Liver (tissue), 9 donors: Measurements from ENCODE around the gene MID1. TPM values are rescaled to one million over a fixed set of nuclear protein-coding genes. Genes with fewer than 3 reads are reported as not detected.

ENCODE experiments used
- DNase-seq: peaks from one replicate; pipeline ENCODE4 v3.0.0-alpha.2; 2017; ENCODE audit warnings: low spot score
- H3K27ac ChIP-seq, 2 donors: one replicate each; pipeline ENCODE4 v1.7.0; 2013; ENCODE audit warnings: inconsistent platforms in 2 of 2, low read length in 2 of 2, control low read depth in 1 of 2, low read depth in 1 of 2, mild to moderate bottlenecking in 1 of 2
- H3K27me3 ChIP-seq, 4 donors: one replicate each; pipeline versions ENCODE4 v1.6.1 to v1.7.0; 2013; ENCODE audit warnings: low read length in 3 of 4, inconsistent platforms in 1 of 4, mild to moderate bottlenecking in 1 of 4, moderate library complexity in 1 of 4; ENCODE audit not compliant: control insufficient read depth in 4 of 4, insufficient read depth in 4 of 4
- H3K36me3 ChIP-seq, 4 donors: one replicate each; pipeline versions ENCODE4 v1.6.1 to v1.7.0; 2013; ENCODE audit warnings: low read length in 3 of 4, mild to moderate bottlenecking in 3 of 4, low read depth in 1 of 4, moderate library complexity in 1 of 4; ENCODE audit not compliant: control insufficient read depth in 4 of 4, insufficient read depth in 3 of 4
- H3K4me1 ChIP-seq, 4 donors: one replicate each; pipeline versions ENCODE4 v1.6.1 to v1.7.0; 2013; ENCODE audit warnings: low read length in 3 of 4, mild to moderate bottlenecking in 3 of 4, moderate library complexity in 1 of 4; ENCODE audit not compliant: control insufficient read depth in 4 of 4, insufficient read depth in 4 of 4
- H3K4me3 ChIP-seq, 3 donors: one replicate each; pipeline versions ENCODE4 v1.6.1 to v1.7.0; 2013; ENCODE audit warnings: low read length in 3 of 3, control low read depth in 1 of 3, low read depth in 1 of 3, mild to moderate bottlenecking in 1 of 3
- H3K9ac ChIP-seq, 2 donors: one replicate each; pipeline ENCODE4 v1.7.0; 2013; ENCODE audit warnings: low read length in 2 of 2, mild to moderate bottlenecking in 2 of 2, moderate library complexity in 2 of 2, control low read depth in 1 of 2, low read depth in 1 of 2
- H3K9me3 ChIP-seq, 4 donors: one replicate each; pipeline versions ENCODE4 v1.6.1 to v1.7.0; 2013; ENCODE audit warnings: low read length in 3 of 4; ENCODE audit not compliant: control insufficient read depth in 4 of 4
- FOXA1 ChIP-seq: IDR thresholded peaks from 2 replicates; pipeline ENCODE4 v1.6.1; 2016; ENCODE audit warnings: antibody characterized with exemption
- HNF4G ChIP-seq: IDR thresholded peaks from 2 replicates; pipeline ENCODE4 v1.6.1; 2016; ENCODE audit warnings: antibody characterized with exemption
- JUND ChIP-seq, 2 donors: IDR thresholded peaks; 2 replicates each; pipeline ENCODE4 v1.6.1; 2016; ENCODE audit warnings: antibody characterized with exemption in 2 of 2
- NR2F2 ChIP-seq: IDR thresholded peaks from 2 replicates; pipeline ENCODE4 v1.6.1; 2016; ENCODE audit warnings: antibody characterized with exemption
- RAD21 ChIP-seq, 2 donors: IDR thresholded peaks; 2 replicates each; pipeline ENCODE4 v1.6.1; 2016; ENCODE audit warnings: antibody characterized with exemption in 2 of 2, mild to moderate bottlenecking in 2 of 2
- RXRA ChIP-seq, 2 donors: IDR thresholded peaks; 2 replicates each; pipeline ENCODE4 v1.6.1; 2017 to 2018; ENCODE audit warnings: antibody characterized with exemption in 2 of 2, mild to moderate bottlenecking in 1 of 2
- SP1 ChIP-seq: IDR thresholded peaks from 2 replicates; pipeline ENCODE4 v1.6.1; 2018; ENCODE audit warnings: antibody characterized with exemption, mild to moderate bottlenecking
- YY1 ChIP-seq: IDR thresholded peaks from 2 replicates; pipeline ENCODE4 v1.6.1; 2016; ENCODE audit warnings: antibody characterized with exemption, mild to moderate bottlenecking
- WGBS: extraction: QIAGEN DNeasy Blood & Tissue Kit; methylation state at CpG from one replicate; pipeline ENCODE4 v1.1.7; 2013; 5-methylcytosine and 5-hydroxymethylcytosine counted together
- polyA plus RNA-seq, 2 donors: library from polyadenylated mRNA; stranded (reverse) in 1 of 2; unstranded in 1 of 2; fragments of 200-250 nt in 1 of 2; fragments of >200 nt in 1 of 2; fragmentation: Nextera tagmentation in 1 of 2; extraction: Ambion mirVana in 1 of 2; gene quantifications; one replicate each; pipeline versions ENCODE4 v1.2.1 to v1.2.3, GENCODE V29; 2013 to 2015
- total RNA-seq, 2 donors: library from RNA; depleted of rRNA; stranded (reverse); fragments of >200 nt; gene quantifications; one replicate each; pipeline ENCODE4 v1.2.3, GENCODE V29; 2014
- TF ChIP-seq, protein P1 (sequence below): IDR thresholded peaks from 2 replicates; pipeline ENCODE4 v1.6.1; 2016; ENCODE audit warnings: antibody characterized with exemption
- TF ChIP-seq, protein P2 (sequence below): IDR thresholded peaks from 2 replicates; pipeline ENCODE4 v1.6.1; 2016; ENCODE audit warnings: antibody characterized with exemption, mild to moderate bottlenecking
- TF ChIP-seq, protein P3 (sequence below): fragments of 150-350 bp; IDR thresholded peaks from 2 replicates; pipeline ENCODE4 v1.5.1; 2017; ENCODE audit warnings: improper control_type of control experiment, low read depth, low read length; ENCODE audit not compliant: missing input control
- TF ChIP-seq, protein P4 (sequence below): IDR thresholded peaks from 2 replicates; pipeline ENCODE4 v1.6.1; 2016; ENCODE audit warnings: antibody characterized with exemption
- donor health status: healthy.
- donor health status: healthy.
- donor health status: healthy.
- donor health status: healthy.
- donor health status: healthy.

MID1 gene
- total and polyA plus RNA-seq, 4 donors: 1.8 to 7.9 (median 4.2) TPM

DNA sequence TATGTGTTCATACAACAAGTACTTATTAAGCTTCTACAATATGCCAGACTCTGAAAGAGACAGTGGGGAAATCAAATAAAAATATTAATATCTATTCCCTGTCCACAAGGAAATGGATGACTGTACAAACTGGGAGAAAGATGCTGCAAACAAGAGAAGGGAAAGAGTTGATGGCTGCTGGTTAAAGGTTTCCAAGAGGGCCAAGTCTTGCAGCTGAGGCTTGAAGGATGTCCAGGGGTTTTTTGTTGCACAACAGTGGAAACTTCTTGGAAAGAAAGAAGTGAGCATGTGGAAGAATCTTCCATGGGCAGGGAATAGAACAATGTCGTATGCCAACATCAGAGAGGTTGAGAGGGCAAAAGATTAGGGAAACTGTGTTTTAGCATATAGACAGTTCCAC is 95.8 kb downstream of the MID1 start:
- Histone ChIP-seq H3K27ac (no peak overlapping the region), H3K4me1 (no peaks in the 10 kb centered on the region), H3K36me3 (no peaks in the 10 kb centered on the region), H3K4me3 (no peak overlapping the region), H3K9me3 (no peaks in the 10 kb centered on the region), H3K27me3 (no peaks in the 10 kb centered on the region), H3K9ac (no peak overlapping the region)
- 88% methylated on average over 1 of the region's 1 CpG for WGBS
- DNase-seq: no peak
- no peak for TF ChIP-seq HNF4G
- TF ChIP-seq, protein P1, sequence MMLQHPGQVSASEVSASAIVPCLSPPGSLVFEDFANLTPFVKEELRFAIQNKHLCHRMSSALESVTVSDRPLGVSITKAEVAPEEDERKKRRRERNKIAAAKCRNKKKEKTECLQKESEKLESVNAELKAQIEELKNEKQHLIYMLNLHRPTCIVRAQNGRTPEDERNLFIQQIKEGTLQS: no peak
- no peak for TF ChIP-seq RXRA (IDR thresholded peaks at IDR 0.05)
- TF ChIP-seq, protein P2, sequence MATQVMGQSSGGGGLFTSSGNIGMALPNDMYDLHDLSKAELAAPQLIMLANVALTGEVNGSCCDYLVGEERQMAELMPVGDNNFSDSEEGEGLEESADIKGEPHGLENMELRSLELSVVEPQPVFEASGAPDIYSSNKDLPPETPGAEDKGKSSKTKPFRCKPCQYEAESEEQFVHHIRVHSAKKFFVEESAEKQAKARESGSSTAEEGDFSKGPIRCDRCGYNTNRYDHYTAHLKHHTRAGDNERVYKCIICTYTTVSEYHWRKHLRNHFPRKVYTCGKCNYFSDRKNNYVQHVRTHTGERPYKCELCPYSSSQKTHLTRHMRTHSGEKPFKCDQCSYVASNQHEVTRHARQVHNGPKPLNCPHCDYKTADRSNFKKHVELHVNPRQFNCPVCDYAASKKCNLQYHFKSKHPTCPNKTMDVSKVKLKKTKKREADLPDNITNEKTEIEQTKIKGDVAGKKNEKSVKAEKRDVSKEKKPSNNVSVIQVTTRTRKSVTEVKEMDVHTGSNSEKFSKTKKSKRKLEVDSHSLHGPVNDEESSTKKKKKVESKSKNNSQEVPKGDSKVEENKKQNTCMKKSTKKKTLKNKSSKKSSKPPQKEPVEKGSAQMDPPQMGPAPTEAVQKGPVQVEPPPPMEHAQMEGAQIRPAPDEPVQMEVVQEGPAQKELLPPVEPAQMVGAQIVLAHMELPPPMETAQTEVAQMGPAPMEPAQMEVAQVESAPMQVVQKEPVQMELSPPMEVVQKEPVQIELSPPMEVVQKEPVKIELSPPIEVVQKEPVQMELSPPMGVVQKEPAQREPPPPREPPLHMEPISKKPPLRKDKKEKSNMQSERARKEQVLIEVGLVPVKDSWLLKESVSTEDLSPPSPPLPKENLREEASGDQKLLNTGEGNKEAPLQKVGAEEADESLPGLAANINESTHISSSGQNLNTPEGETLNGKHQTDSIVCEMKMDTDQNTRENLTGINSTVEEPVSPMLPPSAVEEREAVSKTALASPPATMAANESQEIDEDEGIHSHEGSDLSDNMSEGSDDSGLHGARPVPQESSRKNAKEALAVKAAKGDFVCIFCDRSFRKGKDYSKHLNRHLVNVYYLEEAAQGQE: no peak

DNA sequence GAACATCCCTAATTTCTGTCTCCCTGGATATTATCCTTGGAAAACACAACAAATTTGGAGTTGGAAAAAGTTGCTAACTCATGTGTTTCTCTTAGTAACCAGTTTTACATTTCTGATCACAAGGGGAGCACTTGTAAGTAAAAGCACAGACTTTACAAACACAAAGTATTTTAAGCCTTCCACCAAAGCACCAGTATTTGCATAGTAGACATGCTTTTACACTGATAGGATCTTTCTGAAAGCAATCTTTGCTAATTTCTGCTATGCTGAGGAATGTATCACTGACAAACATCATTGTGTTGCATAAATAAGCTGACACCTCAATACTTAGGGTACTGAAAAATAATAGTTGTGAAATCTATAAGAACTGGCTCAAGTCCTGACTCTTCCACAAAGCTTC is 100.6 kb downstream of the MID1 start:
- DNase-seq: no peak
- Histone ChIP-seq H3K4me1 (peaks cover 0 to 9% (median 3%) of the 10 kb centered on the region in 4 donors), H3K36me3 (no peaks in the 10 kb centered on the region), H3K9me3 (no peaks in the 10 kb centered on the region), H3K27me3 (no peaks in the 10 kb centered on the region), H3K9ac (no peak overlapping the region), H3K27ac (no peak overlapping the region), H3K4me3 (no peak overlapping the region)
- TF ChIP-seq YY1 (no peak), RXRA (IDR thresholded peaks at IDR 0.05) (no peak), NR2F2 (no peak), SP1 (no peak), RAD21 (IDR thresholded peaks at IDR 0.05) (no peak), JUND (IDR thresholded peaks at IDR 0.05) (no peak), FOXA1 (no peak)
- TF ChIP-seq, protein P3, sequence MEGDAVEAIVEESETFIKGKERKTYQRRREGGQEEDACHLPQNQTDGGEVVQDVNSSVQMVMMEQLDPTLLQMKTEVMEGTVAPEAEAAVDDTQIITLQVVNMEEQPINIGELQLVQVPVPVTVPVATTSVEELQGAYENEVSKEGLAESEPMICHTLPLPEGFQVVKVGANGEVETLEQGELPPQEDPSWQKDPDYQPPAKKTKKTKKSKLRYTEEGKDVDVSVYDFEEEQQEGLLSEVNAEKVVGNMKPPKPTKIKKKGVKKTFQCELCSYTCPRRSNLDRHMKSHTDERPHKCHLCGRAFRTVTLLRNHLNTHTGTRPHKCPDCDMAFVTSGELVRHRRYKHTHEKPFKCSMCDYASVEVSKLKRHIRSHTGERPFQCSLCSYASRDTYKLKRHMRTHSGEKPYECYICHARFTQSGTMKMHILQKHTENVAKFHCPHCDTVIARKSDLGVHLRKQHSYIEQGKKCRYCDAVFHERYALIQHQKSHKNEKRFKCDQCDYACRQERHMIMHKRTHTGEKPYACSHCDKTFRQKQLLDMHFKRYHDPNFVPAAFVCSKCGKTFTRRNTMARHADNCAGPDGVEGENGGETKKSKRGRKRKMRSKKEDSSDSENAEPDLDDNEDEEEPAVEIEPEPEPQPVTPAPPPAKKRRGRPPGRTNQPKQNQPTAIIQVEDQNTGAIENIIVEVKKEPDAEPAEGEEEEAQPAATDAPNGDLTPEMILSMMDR: no peak
- TF ChIP-seq, protein P4, sequence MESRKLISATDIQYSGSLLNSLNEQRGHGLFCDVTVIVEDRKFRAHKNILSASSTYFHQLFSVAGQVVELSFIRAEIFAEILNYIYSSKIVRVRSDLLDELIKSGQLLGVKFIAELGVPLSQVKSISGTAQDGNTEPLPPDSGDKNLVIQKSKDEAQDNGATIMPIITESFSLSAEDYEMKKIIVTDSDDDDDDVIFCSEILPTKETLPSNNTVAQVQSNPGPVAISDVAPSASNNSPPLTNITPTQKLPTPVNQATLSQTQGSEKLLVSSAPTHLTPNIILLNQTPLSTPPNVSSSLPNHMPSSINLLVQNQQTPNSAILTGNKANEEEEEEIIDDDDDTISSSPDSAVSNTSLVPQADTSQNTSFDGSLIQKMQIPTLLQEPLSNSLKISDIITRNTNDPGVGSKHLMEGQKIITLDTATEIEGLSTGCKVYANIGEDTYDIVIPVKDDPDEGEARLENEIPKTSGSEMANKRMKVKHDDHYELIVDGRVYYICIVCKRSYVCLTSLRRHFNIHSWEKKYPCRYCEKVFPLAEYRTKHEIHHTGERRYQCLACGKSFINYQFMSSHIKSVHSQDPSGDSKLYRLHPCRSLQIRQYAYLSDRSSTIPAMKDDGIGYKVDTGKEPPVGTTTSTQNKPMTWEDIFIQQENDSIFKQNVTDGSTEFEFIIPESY: no peak
- TF ChIP-seq, protein P2: no peak
